HEK293 (cell line): ENCODE results near the gene DSP.

Experiments used
- SP2 ChIP-seq: fragments of 450-650 bp; formaldehyde crosslinking; IDR thresholded peaks from 2 replicates; pipeline ENCODE4 v1.5.1; 2016; ENCODE audit warnings: missing biosample characterization, missing genetic modification characterization
- ZNF335 ChIP-seq: fragments of 450-650 bp; formaldehyde crosslinking; conservative IDR thresholded peaks from 2 replicates; pipeline ENCODE4 v1.5.1; 2016; ENCODE audit warnings: missing biosample characterization, missing genetic modification characterization
- ZNF366 ChIP-seq: fragments of 450-650 bp; formaldehyde crosslinking; conservative IDR thresholded peaks from 2 replicates; pipeline ENCODE4 v1.5.1; 2016; ENCODE audit warnings: missing biosample characterization, missing genetic modification characterization
- TF ChIP-seq, protein P1 (sequence below): fragments of 450-650 bp; formaldehyde crosslinking; IDR thresholded peaks from 2 replicates; pipeline ENCODE4 v1.5.1; 2016; ENCODE audit warnings: missing biosample characterization, missing genetic modification characterization, borderline replicate concordance

DNA sequence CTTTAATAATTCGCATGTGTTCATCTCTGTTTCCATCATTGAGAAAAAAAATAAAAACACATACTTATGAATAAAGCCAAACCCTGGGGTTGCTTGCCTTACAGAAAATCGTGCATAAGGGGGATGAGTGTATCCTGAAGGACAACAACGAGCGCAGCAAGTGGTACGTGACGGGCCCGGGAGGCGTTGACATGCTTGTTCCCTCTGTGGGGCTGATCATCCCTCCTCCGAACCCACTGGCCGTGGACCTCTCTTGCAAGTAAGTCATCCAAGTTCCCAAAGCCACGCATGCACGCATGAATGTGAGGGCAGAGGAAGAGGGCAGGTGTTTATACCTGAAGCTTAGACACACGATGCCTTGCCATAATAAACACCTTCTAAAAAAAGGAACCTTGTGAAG, 27.6 kb downstream of the DSP start:
- no peak for TF ChIP-seq SP2 (tag by site-specific recombination)
- no peak for TF ChIP-seq ZNF366 (tag by site-specific recombination)
- no peak for TF ChIP-seq ZNF335 (tag by site-specific recombination)
- TF ChIP-seq, protein P1, sequence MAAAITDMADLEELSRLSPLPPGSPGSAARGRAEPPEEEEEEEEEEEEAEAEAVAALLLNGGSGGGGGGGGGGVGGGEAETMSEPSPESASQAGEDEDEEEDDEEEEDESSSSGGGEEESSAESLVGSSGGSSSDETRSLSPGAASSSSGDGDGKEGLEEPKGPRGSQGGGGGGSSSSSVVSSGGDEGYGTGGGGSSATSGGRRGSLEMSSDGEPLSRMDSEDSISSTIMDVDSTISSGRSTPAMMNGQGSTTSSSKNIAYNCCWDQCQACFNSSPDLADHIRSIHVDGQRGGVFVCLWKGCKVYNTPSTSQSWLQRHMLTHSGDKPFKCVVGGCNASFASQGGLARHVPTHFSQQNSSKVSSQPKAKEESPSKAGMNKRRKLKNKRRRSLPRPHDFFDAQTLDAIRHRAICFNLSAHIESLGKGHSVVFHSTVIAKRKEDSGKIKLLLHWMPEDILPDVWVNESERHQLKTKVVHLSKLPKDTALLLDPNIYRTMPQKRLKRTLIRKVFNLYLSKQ: no peak
